Loucy (cell line): Measurements from ENCODE around the gene DNM2.
"Not testable (repeated sequence)": the region's sequence is repeated elsewhere in the genome, so short reads cannot be mapped to it uniquely, and the experiment has no call there.

Experiments used
- H2AFZ ChIP-seq: fragments of 200-600 bp; sonication (generic); 2 replicates; pipeline ENCODE4 v1.6.0; 2016; ENCODE audit warnings: antibody characterized with exemption, mild to moderate bottlenecking, low read length, moderate library complexity
- H3F3A ChIP-seq: fragments of 200-600 bp; 2 replicates; pipeline ENCODE4 v1.6.0; 2016; ENCODE audit warnings: antibody characterized with exemption, low read depth, mild to moderate bottlenecking
- H3K27me3 ChIP-seq: fragments of 200-600 bp; sonication (generic); 2 replicates; pipeline ENCODE4 v1.6.1; 2014; ENCODE audit warnings: low read length, mild to moderate bottlenecking; ENCODE audit not compliant: insufficient read depth, poor library complexity, severe bottlenecking
- H3K36me3 ChIP-seq: fragments of 200-600 bp; sonication (generic); 2 replicates; pipeline ENCODE4 v1.6.1; 2016; ENCODE audit warnings: low read length; ENCODE audit not compliant: insufficient read depth
- H3K4me1 ChIP-seq: fragments of 200-600 bp; sonication (generic); 2 replicates; pipeline ENCODE4 v1.5.1; 2014; ENCODE audit warnings: low read length, mild to moderate bottlenecking; ENCODE audit not compliant: insufficient read depth, poor library complexity, severe bottlenecking
- H3K4me2 ChIP-seq: fragments of 200-600 bp; sonication (generic); 2 replicates; pipeline ENCODE4 v1.6.0; 2014; ENCODE audit warnings: antibody characterized with exemption, low read length, low read depth, mild to moderate bottlenecking; ENCODE audit not compliant: poor library complexity, severe bottlenecking
- H3K4me3 ChIP-seq: fragments of 200-600 bp; sonication (generic); 2 replicates; pipeline ENCODE4 v1.5.1; 2014; ENCODE audit warnings: low read length, mild to moderate bottlenecking, mixed read lengths; ENCODE audit not compliant: poor library complexity, severe bottlenecking
- H3K79me2 ChIP-seq: fragments of 200-600 bp; sonication (generic); 2 replicates; pipeline ENCODE4 v1.6.1; 2014; ENCODE audit warnings: low read length; ENCODE audit not compliant: insufficient read depth
- H3K9ac ChIP-seq: fragments of 200-600 bp; sonication (generic); 2 replicates; pipeline ENCODE4 v1.6.0; 2014; ENCODE audit warnings: mild to moderate bottlenecking, low read depth, low read length, moderate library complexity; ENCODE audit not compliant: poor library complexity, severe bottlenecking
- H3K9me2 ChIP-seq: fragments of 200-600 bp; sonication (generic); replicated peaks from 2 replicates; pipeline ENCODE4 v1.6.1; 2016; ENCODE audit warnings: low read depth, low read length, mixed read lengths
- H3K9me3 ChIP-seq: fragments of 200-600 bp; sonication (generic); 2 replicates; pipeline ENCODE4 v1.6.1; 2014; ENCODE audit warnings: mild to moderate bottlenecking, antibody characterized with exemption, low read length, low read depth; ENCODE audit not compliant: insufficient read depth
- H4K20me1 ChIP-seq: fragments of 200-600 bp; sonication (generic); 2 replicates; pipeline ENCODE4 v1.6.0; 2014; ENCODE audit warnings: antibody characterized with exemption, low read length, mild to moderate bottlenecking; ENCODE audit not compliant: insufficient read depth, poor library complexity, severe bottlenecking
- CTCF ChIP-seq: fragments of 200-600 bp; sonication (generic); conservative IDR thresholded peaks from 2 replicates; pipeline ENCODE4 v1.5.1; 2014; ENCODE audit warnings: mild to moderate bottlenecking, antibody characterized with exemption, low read length
- EZH2phosphoT487 ChIP-seq: fragments of 200-600 bp; IDR thresholded peaks from 2 replicates; pipeline ENCODE4 v1.6.1; 2018; ENCODE audit warnings: antibody characterized with exemption, mild to moderate bottlenecking, moderate library complexity, borderline replicate concordance

Gene DNM2

GRCh38 chr19:10742476-10742875 lies 24.6 kb downstream of the DNM2 start:
- Histone ChIP-seq H3K79me2 (peaks cover 91% of the 10 kb centered on the region), H3K4me1 (no peaks in the 10 kb centered on the region), H3K36me3 (peaks cover 4% of the 10 kb centered on the region; the same call in 1 of the 2 replicates), H2AFZ (no peak overlapping the region), H3K4me3 (no peak overlapping the region), H3K9me2 (no peaks in the 10 kb centered on the region), H3K27me3 (no peaks in the 10 kb centered on the region), H3K9ac (no peak overlapping the region), H3K4me2 (no peak overlapping the region), H3F3A (no peaks in the 10 kb centered on the region), H3K9me3 (no peaks in the 10 kb centered on the region), H4K20me1 (peaks cover 47% of the 10 kb centered on the region)
- TF ChIP-seq CTCF = no peak
- no peak for TF ChIP-seq EZH2phosphoT487

GRCh38 chr19:10744253-10744798 lies 26.4 kb downstream of the DNM2 start:
- peaks cover 62% of the 10 kb centered on the region for H4K20me1 ChIP-seq
- H3K4me3 ChIP-seq = no peak overlapping the region
- no peaks in the 10 kb centered on the region for H3K9me3 ChIP-seq
- H2AFZ ChIP-seq = no peak overlapping the region
- peaks cover 97% of the 10 kb centered on the region for H3K79me2 ChIP-seq
- peaks cover 13% of the 10 kb centered on the region for H3K4me1 ChIP-seq
- H3F3A ChIP-seq = no peaks in the 10 kb centered on the region
- TF ChIP-seq CTCF = no peak
- TF ChIP-seq EZH2phosphoT487 = no peak
- no peaks in the 10 kb centered on the region for H3K27me3 ChIP-seq
- no peak overlapping the region for H3K9ac ChIP-seq
- no peak overlapping the region for H3K4me2 ChIP-seq
- H3K36me3 ChIP-seq = peaks cover 4% of the 10 kb centered on the region; the same call in 1 of the 2 replicates
- no peaks in the 10 kb centered on the region for H3K9me2 ChIP-seq

- Histone ChIP-seq H3K4me1 (peaks cover 17% of the 10 kb centered on the region), H3K9me3 (no peaks in the 10 kb centered on the region), H3K79me2 (peaks cover 97% of the 10 kb centered on the region), H3K36me3 (peaks cover 4% of the 10 kb centered on the region; the same call in 1 of the 2 replicates), H4K20me1 (peaks cover 64% of the 10 kb centered on the region), H3K4me2 (no peak overlapping the region), H3K4me3 (no peak overlapping the region), H3K27me3 (no peaks in the 10 kb centered on the region), H3K9me2 (no peaks in the 10 kb centered on the region), H2AFZ (no peak overlapping the region), H3K9ac (no peak overlapping the region), H3F3A (no peaks in the 10 kb centered on the region)
- TF ChIP-seq EZH2phosphoT487 = no peak
- no peak for TF ChIP-seq CTCF
Observed at GRCh38 chr19:10744801-10745293, 27.0 kb downstream of the DNM2 start.

GRCh38 chr19:10746437-10746836 lies 28.6 kb downstream of the DNM2 start:
- not testable (repeated sequence) for H3K9me3 ChIP-seq, H3K9me2 ChIP-seq, H2AFZ ChIP-seq, H3K4me3 ChIP-seq, H3K9ac ChIP-seq, H3K27me3 ChIP-seq, H3F3A ChIP-seq, H3K36me3 ChIP-seq, H3K4me2 ChIP-seq
- H3K4me1 ChIP-seq = peaks cover 17% of the 10 kb centered on the region
- H4K20me1 ChIP-seq = peaks cover 68% of the 10 kb centered on the region
- peaks cover 97% of the 10 kb centered on the region for H3K79me2 ChIP-seq
